GM19240 (cell line): ENCODE data around the gene NDUFS8.
"Not testable (repeated sequence)": the region's sequence is repeated elsewhere in the genome, so short reads cannot be mapped to it uniquely, and the experiment has no call there.

Source experiments
- DNase-seq: peaks from one replicate; pipeline ENCODE4 v3.0.0; 2011; ENCODE audit warnings: low spot score; ENCODE audit not compliant: insufficient read length

Gene NDUFS8

GRCh38 chr11:68030318-68031143 lies at the start of gene NDUFS8:
Gene NDUFS8 (plus strand): TSS chr11:68030681. CDS start chr11:68032152, 1,471 bp downstream.
- DNase-seq, result peak; percentile 99

- not testable (repeated sequence) for DNase-seq
Measured at GRCh38 chr11:67981226-67981625, 49.3 kb upstream of the NDUFS8 start.

GRCh38 chr11:67982255-67982857 lies 48.1 kb upstream of the NDUFS8 start:
- not testable (repeated sequence) for DNase-seq

- DNase-seq, result no peak
Measured at GRCh38 chr11:67983951-67984350, 46.5 kb upstream of the NDUFS8 start.

GRCh38 chr11:67985302-67985701 lies 45.2 kb upstream of the NDUFS8 start:
- DNase-seq, result not testable (repeated sequence)

- DNase-seq, result not testable (repeated sequence)
Measured at GRCh38 chr11:67990546-67991346, 39.7 kb upstream of the NDUFS8 start.

GRCh38 chr11:67991347-67992121 lies 38.9 kb upstream of the NDUFS8 start:
- DNase-seq, result not testable (repeated sequence)

GRCh38 chr11:67993821-67994220 lies 36.7 kb upstream of the NDUFS8 start:
- not testable (repeated sequence) for DNase-seq

- not testable (repeated sequence) for DNase-seq
Measured at GRCh38 chr11:67994387-67994786, 36.1 kb upstream of the NDUFS8 start.

GRCh38 chr11:67995129-67995528 lies 35.4 kb upstream of the NDUFS8 start:
- not testable (repeated sequence) for DNase-seq

- DNase-seq, result not testable (repeated sequence)
Measured at GRCh38 chr11:67995579-67995978, 34.9 kb upstream of the NDUFS8 start.

GRCh38 chr11:67996051-67996450 lies 34.4 kb upstream of the NDUFS8 start:
- no peak for DNase-seq

- DNase-seq, result no peak
Measured at GRCh38 chr11:67996622-67997474, 33.6 kb upstream of the NDUFS8 start.

- DNase-seq, result no peak
Measured at GRCh38 chr11:67997475-67997921, 33.0 kb upstream of the NDUFS8 start.

- DNase-seq, result no peak
Measured at GRCh38 chr11:67998150-67999045, 32.1 kb upstream of the NDUFS8 start.

GRCh38 chr11:67999201-67999629 lies 31.3 kb upstream of the NDUFS8 start:
- no peak for DNase-seq

- DNase-seq, result no peak
Measured at GRCh38 chr11:67999704-68000103, 30.8 kb upstream of the NDUFS8 start.

GRCh38 chr11:68002575-68002937 lies 27.9 kb upstream of the NDUFS8 start:
- DNase-seq, result no peak
